HG02610 (cell line): ENCODE results near the gene ZDHHC14.

Experiments used
- ATAC-seq: cut with Tn5 transposase; IDR thresholded peaks from one replicate; pipeline ENCODE4 v1.9.1; 2021; ENCODE audit warnings: mild to moderate bottlenecking, moderate library complexity; ENCODE audit not compliant: unreplicated experiment

Gene ZDHHC14

DNA sequence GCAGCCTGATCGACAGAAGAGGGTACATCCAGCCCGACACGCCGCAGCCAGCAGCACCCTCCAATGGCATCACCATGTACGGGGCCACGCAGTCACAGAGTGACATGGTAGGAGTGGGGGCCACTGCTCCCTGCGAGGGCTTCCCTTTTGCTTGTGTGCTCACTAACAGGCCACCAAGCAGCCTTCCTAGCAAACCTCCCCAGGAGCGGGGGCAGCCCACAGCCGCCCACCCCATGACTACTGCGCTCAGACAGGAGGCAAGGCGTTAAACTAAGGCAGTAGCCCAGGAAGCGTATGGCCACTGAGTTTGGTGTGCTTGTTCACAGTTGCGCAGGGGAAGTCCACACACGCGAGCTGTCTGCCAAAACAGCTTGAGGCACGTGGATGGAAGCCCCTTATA lies 272.5 kb downstream of the ZDHHC14 start:
- ATAC-seq, result no peak

DNA sequence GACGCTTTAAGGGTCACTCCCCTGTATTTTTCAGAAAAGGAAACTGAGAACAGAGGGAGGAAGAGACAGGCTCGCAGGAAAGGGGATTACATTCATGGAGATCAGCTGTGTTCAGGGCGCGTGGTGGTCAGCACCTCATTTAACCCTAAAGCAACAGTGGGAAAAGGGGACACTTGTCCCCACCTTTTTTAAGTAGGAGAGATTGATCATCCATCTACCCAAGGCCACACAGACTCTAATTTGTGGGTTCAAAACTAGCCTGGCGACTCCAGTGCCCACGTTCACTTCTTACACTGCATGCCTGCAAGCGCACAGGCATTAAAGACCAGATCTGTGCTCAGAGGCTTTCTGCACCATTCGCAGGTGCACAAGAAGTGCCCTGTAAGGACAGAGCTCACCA lies 274.1 kb downstream of the ZDHHC14 start:
- no peak for ATAC-seq

DNA sequence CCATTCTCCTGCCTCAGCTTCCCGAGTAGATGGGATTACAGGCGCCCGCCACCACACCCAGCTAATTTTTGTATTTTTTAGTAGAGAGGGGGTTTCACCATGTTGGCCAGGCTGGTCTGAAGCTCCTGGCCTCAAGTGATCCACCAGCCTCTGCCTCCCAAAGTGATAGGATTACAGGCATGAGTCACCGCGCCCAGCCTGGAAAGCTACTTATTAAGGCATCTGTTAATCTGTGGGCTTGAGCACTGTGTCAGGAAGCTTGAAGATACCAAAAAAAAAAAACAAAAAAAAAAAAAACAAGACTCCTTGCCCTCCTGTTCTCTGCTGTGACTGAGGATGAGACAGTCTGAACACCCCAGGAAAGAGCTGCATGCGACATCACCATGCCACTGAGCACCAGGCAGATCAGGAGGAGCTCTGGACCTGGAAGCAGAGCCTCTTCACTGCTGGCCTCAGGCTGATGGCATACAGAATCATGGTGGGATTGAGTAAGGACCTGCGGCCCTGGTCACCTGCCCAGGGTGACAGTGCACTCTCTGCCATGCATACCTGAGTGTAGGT lies 275.5 kb downstream of the ZDHHC14 start:
- no peak for ATAC-seq

DNA sequence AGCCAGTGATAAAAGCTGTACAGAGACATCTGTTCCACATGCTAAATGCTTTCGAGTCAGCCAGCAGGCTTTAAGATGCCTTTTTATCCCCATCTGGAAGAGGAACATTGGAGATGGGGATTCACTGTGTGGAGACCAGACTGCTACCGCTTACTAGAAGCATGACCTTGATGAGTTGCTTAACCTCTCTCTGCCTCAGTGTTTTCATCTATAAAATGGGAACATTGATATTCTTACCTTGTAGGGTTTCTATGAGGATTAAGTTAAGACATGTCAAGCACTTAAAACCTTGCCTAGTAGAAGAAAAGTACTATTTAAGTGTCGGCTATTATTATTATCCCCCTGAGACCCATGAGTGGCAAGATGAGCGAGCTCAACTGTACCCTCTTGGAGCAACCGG lies 276.8 kb downstream of the ZDHHC14 start:
- no peak for ATAC-seq

DNA sequence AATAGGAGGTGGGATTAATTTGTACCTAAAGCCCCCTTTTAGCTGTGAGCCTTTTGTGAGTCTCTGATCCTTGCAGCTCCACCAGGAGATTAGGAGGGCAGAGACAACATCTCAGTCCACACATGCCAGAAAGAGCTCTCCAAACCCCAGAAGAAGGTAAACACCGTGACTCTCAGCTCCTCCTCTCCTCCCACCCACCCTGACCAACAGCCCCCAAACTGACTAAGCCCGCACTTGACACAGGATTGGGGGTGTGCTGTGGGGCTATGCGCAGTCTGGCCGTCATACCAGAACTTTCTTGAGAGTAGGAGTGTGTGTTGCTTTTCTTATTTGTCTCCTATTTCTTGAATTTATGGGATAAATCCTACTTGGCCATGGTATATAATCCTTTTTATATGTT lies 277.3 kb downstream of the ZDHHC14 start:
- ATAC-seq, result no peak

DNA sequence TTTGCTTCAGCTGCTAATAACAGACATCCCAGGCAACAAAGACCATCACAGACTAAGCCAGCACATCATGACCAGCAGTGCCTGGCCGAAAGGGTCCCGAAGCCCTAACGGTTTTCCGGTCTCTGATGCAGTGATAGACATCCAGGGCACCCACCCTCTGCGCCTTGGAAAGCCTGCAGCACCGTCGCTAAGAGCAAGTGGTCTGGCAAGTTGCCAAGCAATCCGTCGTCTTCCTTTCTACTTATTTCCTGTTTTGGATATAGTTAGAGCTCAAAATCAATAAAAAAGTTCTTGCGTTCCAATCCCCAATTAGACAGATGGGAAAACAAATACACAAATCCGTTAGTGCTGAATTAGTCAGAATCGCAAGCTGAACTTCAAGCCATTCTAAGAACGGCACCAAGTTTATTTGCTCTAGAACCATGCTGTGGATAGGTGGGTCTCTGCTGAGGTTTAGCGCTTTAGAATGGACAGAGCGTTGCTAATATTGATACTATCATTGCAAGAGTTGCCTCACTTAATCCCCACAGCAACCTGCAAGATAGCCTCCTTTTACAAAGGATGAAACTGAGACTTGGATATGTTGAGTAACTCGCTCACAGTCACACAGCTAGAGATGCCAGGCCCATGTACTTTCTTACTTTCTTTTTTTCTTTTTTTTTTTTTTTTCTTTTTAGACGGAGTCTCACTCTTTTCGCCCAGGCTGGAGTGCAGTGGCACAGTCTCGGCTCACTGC lies 278.7 kb downstream of the ZDHHC14 start:
- no peak for ATAC-seq

DNA sequence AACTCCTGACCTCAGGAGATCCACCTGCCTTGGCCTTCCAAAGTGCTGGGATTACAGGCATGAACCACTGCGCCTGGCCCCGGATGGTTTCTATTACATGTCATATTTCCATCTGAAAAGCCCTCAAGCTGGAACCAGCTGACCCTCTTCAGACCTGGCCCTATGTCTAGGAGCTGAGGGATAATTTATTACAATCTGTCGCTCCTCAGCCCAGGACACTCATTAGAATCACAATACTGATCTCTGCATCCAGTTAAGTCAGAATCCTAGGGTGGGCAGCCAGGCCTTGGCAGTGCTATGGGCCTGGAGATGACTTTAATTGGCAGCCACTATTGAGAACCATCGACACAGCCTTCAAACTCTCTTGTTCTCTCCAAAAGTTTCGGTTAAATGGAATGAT lies 279.4 kb downstream of the ZDHHC14 start:
- no peak for ATAC-seq

DNA sequence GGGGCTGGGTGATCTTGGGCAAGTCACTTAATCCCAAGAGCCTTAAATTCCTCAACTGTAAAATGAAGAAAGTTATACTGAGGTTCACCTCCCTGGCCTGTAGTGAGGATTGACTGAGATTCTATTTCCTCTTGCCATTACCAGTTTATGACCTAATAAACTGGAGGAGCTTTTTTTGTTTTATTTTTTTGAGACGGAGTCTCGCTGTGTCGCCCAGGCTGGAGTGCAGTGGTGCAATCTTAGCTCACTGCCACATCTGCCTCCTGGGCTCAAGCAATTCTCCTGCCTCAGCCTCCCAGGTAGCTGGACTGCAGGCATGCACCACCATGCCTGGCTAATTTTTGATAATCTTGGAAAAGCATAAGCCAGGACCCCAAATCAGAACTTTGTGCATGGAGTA lies 280.7 kb downstream of the ZDHHC14 start:
- no peak for ATAC-seq

DNA sequence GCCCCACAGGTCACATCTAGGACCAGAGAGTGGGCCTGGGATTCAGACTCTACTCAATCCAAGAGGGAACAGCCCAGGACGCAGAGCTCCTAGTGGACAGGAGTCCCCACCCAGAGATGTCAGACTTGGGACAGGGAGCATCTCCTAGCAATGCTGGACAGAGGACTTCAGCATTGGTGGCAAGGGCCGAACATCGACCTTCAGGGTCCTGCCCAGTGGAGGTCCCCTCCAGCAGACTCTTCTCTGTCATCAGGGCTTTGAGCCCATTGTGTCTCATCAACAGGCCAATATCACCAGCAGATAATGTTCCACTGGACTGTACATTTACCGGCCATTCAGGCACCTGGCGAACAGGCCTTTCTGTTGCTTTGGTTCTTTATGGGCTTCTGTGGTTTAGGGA lies 282.3 kb downstream of the ZDHHC14 start:
- no peak for ATAC-seq

DNA sequence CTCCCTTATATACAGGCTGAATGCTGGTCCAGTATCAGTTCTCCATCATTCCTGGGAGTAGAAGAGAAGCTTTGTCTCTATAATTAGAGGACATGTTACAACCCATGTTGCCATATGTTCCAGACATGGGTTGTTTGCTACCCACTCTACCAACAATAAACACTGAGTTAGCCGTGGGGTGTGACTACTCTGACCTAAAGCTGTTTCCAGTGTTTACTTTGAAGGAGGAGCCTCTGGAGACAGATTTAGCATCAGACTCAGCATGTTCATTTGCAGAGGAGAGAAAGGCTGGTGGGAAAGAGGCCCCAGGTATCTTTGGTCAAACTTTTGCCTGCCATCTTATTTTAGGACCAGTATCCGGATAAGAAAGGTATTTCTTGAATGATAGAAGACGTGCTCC lies 284.2 kb downstream of the ZDHHC14 start:
- ATAC-seq, result no peak

DNA sequence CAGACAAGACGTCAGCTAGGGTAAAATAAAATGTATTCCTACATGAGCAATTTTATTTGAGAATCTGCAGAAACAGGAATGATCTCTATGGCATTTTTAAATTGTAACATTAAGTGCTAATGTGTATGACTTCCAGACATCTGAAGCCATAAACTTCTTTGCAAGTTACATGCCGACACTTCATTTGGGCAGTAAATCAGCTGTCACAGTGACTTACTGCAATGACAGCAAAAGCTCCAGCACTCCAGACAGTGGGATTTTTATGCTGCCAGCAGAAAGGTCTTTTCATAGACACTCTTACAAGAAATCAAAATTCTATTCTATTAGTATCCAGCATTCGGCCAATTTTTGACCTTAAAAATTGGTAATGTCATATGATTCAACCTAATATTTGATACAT lies 285.7 kb downstream of the ZDHHC14 start:
- no peak for ATAC-seq

DNA sequence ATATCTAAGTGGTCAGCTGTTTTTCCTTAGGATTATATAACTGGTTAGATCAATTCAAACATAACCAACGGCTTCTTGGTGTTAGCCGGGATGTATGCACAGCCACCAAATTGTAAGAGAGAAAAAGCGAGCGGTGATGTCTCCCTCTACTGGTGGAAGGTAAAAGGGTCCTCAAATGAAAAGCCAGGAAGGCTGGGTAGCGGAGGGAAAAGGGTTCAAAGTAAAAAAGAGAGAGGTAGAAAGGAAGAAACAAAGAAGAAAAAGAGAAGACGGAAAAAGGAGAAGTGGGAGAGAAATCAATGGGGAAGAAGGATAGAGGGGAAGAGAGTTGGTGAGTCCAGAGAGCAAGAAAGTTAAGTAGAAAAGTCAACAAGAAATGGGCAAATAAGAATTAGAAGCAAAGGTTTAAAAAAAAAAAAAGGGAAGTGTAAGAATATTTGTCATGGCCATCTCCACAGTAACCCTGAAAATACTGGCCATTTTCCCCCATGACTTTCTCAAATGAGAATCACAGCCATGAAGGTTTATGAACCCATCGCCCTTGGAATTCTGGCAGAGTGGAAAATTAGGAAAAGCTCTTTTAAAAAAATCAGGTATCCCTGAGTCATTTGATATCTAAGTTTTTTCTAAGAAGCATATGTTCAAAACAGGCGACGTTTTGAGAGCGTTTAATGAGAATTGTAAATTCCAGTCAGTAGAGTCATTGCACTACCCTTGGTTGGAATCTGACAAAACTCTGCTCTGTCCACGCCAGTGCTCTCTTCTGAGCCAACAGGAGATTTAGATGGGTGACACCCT lies 286.4 kb downstream of the ZDHHC14 start:
- ATAC-seq, result no peak

DNA sequence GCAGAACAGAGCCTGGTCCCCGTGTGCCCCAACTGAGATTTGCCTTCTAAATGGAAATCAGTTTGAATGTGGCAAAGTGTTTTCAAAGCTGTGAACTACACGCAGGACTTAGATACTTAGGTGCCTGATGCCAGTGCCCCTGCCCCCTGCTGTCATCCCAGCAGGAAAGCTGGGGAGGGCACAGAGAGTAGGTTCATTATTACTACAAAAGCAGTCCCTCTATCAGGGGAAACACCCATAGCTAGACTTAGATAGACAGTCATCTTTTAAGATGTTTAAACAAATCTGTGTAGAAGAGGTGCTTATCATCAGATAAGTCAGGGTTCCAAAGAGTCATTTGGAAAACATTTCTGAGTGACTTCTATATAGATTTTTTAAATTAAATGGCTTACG lies 287.0 kb downstream of the ZDHHC14 start:
- ATAC-seq, result no peak

DNA sequence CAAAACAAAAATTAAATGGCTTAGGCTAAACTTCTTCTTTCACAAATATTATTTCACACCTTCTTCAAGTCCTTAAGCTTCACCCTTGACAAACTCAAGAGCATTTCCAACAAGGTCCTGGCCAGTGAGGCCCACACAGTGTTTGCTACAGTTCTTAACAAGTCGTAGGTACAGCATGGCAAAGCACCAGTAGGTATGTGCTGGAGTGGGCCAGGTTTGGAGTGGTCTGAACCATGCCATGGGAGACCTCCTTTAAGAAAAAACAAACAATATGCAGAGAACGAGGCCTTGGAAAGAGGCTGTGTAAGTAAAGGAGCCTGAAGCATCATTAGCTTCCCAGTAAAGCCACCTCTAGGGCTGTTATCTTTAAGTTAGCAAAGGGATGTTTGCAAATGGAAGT lies 287.7 kb downstream of the ZDHHC14 start:
- ATAC-seq, result no peak

DNA sequence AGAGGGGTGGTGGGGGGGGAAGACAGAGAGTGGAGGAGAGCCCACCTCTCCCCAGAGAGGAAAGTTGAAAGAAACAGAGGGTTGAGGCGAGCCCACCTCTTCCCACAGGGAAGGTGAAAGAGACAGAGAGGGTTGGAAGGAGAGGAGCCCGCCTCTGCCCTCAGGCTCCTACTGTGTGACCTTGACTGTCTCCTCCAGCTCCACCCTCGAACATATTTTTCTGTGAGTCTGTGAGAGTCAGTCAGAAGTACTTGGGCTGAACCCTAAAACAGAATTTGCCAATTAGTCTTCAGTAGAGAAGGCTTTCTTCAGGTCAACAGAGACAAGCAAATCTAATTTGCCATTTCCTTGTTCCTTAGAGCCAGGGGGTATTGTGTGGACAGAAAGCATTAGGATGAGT lies 288.3 kb downstream of the ZDHHC14 start:
- no peak for ATAC-seq

DNA sequence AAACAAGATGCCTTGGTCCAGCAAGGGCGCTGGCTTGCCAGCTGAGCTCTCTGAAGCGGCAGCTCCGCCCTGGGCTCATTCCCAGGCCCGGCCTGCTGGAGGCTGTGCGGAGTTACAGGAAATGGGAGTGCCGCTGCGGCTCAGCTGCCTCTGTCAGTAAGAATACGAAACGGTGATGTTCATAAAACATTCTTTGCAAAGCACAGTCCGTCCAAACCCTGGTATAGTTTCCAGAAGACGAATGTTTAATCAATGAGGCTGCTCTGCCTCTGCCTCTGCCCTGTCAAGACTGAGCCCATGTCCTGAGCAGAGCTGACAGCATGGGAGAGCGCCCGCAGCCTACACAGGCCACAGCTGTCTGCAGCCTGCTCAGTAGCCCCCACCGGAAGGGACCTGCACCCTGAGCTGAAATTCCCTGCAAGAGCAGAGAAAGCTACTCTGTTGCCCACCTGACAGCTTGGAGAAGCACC lies 288.8 kb downstream of the ZDHHC14 start:
- ATAC-seq, result peak; percentile 37

DNA sequence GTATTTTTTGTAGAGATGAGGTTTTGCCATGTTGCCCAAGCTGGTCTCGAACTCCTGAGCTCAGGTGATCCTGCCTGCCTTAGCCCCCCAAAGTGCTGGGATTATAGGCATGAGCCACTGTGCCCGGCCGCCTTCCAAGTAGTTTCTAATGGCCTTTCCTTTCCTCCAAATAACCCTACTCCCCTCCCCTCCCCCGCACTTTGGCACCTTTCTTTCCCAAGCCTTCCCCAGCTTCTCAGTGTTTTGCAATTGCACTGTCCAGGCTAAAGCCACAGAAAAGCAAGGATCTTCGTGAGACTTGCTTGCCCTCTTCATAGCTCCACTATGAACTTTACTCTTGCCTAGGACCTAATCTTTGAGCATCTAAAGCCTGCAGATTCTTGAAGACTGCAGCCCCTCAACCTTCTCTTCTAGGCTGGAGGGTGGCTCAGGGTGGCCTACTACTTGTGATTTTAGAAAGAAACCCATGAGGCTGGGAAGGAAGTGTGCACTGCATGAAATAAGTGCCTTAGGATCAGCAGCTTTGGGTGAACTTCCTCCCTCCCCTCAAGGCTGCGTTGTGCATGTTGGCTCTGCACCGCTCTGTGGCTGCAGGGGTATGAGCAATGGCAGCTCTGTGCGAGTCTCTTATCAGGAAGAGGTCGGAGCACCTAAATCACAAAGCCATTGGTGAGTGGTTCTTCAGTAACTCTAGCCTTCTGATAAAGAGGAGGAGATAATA lies 289.6 kb downstream of the ZDHHC14 start:
- no peak for ATAC-seq

DNA sequence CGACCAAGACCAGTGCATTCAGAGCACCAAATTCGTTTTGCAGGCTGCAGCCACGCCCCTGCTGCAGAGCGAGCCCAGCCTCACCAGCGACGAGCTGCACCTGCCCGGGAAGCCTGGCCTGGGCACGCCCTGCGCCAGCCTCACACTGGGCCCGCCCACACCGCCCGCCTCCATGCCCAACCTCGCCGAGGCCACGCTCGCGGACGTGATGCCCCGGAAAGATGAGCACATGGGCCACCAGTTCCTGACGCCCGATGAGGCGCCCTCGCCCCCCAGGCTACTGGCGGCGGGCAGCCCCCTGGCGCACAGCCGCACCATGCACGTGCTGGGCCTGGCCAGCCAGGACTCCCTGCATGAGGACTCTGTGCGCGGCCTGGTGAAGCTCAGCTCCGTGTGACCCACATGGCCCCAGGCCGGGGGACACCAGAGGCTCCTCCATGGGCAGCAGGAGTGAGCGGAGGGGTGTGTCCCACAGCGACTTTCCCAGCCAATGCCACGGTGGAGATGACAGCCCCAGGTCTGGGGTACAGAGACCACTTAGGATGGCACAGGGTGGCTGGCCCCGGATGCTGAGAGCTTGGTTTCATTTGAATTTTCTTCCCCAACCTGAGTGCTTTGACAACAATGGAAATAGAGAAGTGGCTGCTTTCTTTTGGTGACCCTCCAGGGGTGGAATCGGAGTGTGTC lies 291.9 kb downstream of the ZDHHC14 start:
- no peak for ATAC-seq

DNA sequence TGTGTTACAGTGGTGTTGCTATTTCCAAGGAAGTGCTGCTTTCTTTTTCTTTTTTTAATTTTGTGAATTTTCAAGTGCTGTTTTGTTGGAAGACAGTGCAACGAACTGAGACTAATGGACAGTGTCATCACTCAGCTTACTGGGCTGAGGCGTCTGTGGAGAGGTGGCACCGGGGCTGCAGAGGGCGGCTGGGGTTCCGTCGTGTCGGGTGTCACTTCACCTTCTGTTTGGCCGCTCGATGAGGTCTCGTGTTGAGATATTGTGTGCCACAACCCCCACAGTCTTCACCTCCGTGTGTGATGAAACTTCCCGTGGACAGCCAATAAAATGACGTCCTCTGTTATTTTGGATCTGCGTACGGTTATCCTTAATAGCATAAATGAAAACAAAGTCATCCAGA lies 292.6 kb downstream of the ZDHHC14 start:
- ATAC-seq, result no peak

DNA sequence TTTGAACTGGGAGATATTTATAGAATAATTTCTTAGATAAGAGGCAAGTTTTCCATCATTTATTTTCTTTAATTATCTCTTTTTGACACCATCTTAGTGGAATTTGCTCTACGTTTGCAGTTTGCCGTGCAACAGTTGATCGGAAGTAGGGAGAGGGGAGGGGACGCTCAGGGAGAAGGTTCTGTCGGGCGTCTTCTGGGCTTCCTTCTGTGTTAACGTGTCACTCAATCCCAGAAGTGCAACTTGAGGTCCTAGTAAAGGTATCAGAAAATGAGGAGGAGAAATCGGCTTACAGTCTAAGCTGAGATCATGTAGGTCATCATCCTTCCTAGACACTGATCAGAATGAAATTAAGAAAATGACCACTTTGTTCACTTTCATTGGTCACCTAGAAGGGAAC lies 293.1 kb downstream of the ZDHHC14 start:
- ATAC-seq, result no peak

DNA sequence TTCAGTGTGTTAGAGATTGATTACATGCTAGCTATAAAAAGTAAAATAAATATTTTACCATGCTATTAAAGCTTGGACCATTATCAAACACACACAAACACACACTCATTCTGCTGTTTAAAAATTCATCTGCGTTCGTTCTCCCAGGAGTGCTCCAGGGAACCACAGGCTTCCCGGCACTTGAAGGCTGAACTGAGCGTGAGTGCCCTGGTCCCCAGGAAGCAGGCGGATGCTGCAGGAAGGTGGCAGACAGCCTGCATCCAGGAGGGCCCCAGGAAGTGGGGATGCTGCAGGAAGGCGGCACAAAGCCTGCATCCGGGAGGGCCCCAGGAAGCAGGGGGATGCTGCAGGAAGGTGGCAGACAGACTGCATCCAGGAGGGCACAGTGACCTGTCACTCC lies 294.8 kb downstream of the ZDHHC14 start:
- ATAC-seq, result no peak
